GM18873 (cell line): ENCODE measurements around the gene TANGO2.

Experiments
- ATAC-seq: cut with Tn5 transposase; IDR thresholded peaks from one replicate; pipeline ENCODE4 v1.9.1; 2021; ENCODE audit warnings: mild to moderate bottlenecking, moderate library complexity, moderate number of reproducible peaks; ENCODE audit not compliant: unreplicated experiment, low FRiP score

Gene TANGO2, protein sequence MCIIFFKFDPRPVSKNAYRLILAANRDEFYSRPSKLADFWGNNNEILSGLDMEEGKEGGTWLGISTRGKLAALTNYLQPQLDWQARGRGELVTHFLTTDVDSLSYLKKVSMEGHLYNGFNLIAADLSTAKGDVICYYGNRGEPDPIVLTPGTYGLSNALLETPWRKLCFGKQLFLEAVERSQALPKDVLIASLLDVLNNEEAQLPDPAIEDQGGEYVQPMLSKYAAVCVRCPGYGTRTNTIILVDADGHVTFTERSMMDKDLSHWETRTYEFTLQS

GRCh38 chr22:20020533-20021195, at the start of gene TANGO2:
Gene TANGO2, plus strand, starts transcription at chr22:20021110. Its CDS starts 15,689 bp downstream, at chr22:20036799.
- ATAC-seq: no peak

DNA sequence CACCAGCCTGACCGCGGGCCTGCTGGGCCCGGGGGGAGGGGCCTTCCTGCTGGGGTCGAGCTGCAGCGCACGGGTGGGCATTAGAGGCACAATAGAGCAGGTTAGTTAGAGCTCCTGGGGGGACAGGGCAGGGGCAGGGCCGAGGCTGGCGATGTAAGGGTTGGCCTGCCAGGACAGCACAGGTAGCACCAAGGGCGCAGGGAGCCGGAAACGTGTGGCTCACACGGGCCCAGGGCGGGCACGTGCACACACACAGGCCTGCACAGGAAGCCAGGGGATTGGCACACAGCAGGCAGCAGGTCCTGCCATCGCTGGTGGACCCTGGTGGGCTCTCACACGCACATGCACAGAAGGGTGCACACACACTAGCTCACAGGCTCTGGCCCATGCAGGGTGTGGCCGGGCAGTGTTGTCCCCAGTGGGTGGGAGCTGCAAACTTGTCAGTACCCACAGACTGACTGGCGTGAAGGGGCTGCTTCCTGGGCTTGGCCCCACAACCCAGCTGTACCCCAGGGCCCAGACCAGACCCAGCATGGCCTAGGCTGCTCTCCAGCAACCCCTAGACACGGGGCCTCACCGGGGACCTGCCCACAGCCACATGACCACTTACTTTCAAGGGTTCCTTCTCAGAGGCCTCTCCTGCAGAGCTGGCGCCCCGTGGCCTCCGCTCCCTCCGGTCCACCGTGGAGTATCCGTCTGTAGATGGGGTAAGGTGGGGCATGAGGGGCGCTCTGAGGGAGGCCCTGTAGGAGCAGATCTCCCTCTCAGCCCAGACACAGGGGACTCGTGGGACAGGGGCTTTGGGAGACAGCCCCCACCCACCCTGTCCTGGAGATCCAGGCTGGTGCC, 49.4 kb upstream of the TANGO2 start:
- ATAC-seq: no peak

GRCh38 chr22:19972251-19972650, 48.7 kb upstream of the TANGO2 start:
- ATAC-seq: no peak

- no peak for ATAC-seq
Measured at GRCh38 chr22:19972652-19973550, 48.0 kb upstream of the TANGO2 start.

GRCh38 chr22:19973551-19974267, 47.2 kb upstream of the TANGO2 start:
- ATAC-seq: no peak

DNA sequence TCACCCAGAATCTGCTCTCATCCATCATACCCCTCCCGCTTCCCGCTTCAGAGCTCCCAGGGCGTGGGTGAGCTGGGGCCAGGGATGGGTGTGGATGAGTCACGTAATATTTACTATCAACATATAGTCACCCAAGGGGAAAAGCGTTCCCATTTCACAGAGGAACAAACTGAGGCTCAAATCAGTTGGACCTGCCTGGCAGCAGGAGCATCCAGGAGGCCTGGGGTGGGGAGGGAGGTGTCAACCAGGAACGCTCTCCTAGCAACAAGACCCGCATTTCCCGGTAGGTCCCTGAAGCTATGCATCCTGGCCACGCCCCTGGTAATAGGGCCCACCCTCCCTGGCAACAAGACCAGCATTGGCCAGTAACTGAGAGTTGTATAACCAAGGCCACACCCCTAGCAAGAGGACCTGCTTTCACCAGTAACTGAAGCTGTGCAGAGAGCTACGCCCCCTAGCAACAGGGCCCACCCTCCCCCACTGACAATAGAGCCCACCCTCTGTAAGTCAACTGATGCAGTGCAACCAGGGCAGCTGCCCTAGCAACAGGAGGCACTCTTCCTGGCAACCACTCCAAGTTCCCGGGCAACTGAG, 46.5 kb upstream of the TANGO2 start:
- ATAC-seq: no peak

DNA sequence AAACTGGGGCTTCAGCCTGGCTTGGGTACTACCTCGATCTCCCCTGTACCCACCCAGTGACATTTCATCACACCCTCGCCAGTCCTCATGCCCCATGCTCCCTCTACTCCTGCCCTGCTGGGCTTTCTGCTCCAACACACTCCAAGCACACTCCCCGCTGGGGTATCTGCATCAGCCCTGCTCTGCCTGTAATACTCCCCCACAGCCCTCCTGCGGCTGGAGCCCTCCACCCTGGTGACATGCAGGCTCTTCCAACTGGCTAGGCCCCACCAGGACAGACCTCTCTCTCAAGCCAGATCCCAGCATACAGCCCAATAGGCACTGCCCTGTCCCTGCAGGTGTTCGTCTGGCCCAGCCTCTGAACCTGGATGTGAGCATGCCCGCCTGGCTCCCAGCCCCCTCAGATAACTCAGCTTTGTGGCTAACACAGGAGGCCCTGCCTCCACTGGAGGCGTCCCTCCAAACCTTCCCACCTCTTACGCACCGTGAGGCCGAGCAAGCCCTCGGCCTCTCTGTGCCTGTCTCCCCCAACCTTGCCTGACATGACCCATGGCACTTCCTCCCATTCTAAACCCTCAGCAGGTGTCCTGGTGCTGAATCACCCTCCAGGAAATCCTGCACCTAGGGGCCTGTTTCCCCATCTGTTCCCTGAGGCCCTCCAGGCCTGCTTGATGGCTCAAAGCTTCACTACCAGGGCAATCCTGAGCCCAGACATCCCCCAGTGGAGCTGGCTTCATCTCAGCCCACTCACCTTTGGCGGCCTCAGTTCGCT, 45.8 kb upstream of the TANGO2 start:
- no peak for ATAC-seq

DNA sequence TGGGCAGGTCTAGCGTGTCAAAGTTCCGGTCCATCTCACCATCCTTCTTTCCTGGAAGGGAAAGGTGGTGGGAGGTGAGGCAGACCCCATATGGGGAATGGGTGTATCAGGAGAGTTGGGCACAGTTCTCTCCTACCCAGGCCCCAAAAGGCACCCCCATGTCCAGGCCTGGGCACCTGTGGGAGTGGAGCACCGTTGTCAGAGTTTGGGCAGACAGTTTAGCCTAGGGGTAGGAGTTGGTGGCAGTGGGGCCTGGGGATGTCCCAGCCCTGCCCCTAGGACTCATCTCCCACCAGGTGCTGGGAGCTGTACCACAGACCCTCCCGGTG, 45.2 kb upstream of the TANGO2 start:
- ATAC-seq: no peak

GRCh38 chr22:19976671-19977070, 44.2 kb upstream of the TANGO2 start:
- ATAC-seq: no peak

DNA sequence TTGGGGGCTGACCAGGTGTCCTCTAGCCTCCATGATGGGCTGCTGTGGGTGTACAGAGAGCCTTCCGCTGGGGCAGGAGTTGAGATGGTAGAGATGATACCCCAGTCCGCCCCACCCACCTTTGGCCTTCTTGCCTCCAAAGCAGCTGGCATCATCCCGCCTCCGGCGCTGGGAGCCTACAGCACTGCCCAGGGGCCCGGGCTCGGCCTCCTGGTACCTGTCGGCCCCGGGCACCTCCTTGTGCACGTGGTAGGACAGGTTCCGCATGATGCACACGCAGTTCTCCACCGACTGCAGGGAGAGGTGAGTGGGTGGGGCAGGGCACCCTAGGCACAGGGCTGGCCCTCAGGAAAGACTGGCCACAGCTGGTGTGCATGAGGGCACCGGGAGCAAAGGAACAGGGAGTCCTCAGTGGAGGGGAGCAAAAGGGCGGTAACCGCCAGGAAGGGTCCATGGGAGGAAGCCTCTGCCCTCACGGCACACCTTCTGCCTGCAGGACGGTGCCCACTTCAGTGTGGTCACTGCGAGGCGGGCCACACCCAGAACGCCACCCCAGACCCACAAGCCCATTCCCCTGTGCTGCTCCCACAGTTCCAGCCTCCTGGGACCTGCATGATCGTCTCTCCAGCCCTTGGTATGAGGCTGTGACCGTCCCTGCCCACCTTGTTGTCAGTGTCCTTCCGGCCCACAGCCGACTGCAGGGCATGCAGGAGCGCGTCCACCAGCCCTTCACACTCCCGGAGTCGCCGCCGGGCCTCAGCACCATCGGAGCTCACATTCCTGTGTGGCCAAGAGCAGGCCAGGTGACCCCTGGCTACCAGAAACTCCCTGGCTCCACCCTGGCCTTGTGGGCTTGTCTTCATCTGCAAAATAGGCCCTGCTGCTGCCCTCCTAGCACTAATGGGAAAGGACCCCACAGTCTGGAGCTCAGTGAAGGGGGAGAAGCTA, 43.3 kb upstream of the TANGO2 start:
- ATAC-seq: no peak

DNA sequence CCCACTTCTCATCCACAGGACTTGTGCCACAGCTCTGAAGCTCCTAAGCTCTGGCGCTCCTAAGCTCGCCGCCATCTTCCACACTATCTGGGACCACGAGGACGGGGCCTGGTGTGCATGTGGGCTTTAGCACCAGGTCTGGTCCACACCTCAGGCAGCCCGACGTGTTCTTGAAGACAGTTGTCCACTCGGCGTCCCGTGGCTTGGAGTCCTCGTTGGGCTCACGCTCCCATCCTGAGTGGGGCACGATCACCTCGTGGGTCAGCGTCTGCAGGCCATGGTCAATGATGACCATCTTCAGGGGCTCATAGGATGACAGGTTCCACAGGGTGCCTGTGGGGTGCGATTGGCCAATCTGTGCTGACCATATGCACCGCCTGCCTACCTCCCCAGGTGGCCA, 42.2 kb upstream of the TANGO2 start:
- ATAC-seq: no peak

- no peak for ATAC-seq
Measured at GRCh38 chr22:19979712-19980493, 41.0 kb upstream of the TANGO2 start.

- ATAC-seq: no peak
Measured at GRCh38 chr22:19980766-19981165, 40.1 kb upstream of the TANGO2 start.

DNA sequence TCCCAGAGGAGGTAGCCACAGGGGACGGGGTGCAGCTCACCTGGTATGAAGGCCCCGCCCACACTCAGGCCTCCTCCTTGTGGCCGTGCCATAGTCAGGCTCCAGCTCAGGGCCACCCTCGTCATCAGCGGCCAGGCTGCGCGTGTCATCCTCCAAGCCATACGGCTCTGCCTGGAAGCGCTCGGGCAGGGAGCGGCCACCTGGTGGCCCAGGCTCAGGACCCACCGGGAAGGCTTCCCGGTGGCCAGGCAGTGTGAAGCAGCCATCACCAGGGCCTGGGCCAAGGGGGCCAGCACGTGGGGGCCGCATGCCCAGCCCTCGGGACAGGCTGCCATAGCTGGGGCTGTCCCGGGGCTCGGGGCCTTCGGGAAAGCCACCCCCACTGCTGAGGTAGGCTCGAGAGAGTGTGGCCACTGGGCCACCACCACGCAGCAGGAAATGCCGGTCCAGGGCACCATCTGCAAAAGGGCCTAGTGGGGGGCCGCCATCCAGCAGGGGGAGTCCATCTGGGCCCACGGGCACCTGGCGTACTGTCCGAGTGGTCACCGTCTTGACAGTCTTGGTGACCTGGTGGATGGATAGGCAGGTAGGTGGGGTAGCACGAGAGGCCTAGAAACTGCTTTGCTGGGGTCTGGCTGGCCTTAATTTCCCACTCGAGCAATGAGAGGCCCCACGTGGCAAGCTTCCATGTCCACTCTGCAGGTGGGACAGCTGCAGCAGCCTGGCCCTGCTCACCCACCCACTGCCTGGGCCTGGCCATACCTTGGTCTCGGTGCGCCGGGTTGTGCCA, 39.5 kb upstream of the TANGO2 start:
- no peak for ATAC-seq

DNA sequence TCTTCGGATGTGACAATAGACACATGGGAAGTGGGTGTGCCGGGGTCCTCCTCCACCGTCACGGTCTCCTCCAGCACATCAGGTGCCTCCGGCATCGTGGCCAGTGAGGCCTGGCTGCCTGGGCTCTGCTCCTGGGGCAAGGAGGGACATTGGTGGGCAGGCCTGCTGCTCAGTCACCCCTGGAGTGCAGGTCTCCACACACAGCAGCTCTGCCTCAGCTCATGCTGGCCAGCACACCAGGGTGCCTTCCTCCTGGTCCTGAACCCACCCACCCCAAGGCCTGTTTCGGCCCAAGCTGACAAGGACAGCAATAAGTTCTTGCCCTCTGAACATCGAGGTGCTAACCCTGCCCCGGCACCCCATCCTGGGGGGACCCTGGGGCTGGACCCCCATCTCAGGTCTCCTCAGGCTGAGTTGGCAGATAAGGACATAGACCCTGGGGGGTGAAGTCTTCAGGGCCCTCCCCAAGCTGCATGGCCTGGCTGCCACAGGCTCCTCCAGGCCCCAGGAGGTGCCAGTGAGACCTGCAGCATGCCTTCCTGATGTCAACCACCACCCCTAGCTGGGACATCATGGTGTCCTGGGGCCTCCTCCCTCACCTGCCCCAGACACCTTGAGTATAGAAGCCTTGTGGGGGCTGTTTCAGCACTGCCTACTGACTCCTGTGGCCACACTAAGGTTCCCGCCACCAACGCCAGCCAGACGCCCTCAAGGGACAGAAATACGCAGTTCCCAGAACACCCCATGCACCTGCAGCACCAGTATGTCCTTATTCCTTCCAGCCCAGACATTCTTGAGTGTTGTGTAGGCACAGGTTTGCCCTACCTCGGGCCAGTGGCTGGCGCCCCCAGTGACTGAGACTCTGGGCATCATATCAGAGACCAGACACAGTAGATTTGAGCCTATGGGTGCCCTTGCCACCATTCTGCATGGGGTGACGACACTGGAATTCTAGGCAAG, 38.7 kb upstream of the TANGO2 start:
- ATAC-seq: no peak
